Astrocyte of the hippocampus (primary cell): ENCODE data around the gene MLC1.

Experiments
- DNase-seq: peaks from one replicate; pipeline ENCODE4 v3.0.0; 2011; ENCODE audit warnings: low read depth, low spot score

Gene MLC1

DNA sequence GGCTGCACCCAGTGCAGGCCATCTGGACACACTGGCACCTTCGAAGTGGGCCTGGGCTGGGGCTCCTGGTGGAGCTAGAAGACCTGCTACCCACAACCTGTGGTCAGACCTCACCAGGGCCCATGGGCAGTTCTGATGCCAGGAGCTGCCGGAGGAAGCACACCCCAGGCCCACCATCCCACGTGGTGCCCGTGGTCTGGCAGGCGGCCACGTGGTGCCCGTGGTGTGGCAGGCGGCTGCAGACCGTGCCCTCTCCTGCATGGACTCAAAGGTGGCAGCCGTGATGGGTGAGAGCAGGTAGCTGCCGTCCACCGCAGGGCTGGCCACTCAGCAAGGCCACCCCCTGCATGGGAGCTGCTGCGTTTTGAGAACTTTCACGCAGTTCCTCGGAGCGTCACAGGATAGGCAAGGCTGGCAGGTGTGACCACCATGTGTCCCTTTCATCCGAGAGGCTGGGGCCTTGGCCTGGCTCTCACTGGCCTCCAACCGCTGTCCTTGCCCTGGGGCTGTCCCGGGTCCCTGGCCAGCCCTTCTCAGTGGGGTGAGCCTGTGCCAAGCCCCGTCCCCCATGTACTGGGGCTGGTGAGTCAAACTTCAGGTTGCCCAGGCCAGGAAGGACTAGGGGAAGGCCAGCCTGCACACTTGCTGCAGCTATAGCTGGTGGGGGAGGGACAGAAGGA lies 68.8 kb downstream of the MLC1 start:
- no peak for DNase-seq

- no peak for DNase-seq
These were observed 69.5 kb downstream of the MLC1 start for GRCh38 chr22:50015451-50016307.

- no peak for DNase-seq
These were observed 70.4 kb downstream of the MLC1 start for GRCh38 chr22:50014655-50015401.

DNA sequence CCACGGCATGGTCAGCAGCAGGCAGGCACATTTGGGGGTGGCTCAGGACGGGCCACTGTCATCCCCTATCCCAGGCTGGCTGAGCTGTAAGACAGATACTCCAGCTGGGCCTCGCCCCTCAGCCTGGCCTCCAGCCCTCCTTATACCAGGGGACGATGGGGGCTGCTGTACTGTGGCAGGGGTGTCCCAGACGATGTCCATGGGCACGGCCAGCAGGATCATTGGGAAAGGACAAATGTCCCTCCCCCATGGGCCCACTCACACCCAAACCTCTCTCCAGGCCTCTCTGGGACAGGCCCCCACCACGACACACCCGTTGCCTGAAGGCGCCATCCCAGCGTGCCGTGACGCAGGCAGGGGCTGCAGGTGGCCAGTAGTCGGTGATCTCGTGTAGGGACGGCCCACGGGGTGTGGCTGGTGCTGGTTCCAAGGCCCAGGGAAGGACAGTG lies 71.1 kb downstream of the MLC1 start:
- no peak for DNase-seq

DNA sequence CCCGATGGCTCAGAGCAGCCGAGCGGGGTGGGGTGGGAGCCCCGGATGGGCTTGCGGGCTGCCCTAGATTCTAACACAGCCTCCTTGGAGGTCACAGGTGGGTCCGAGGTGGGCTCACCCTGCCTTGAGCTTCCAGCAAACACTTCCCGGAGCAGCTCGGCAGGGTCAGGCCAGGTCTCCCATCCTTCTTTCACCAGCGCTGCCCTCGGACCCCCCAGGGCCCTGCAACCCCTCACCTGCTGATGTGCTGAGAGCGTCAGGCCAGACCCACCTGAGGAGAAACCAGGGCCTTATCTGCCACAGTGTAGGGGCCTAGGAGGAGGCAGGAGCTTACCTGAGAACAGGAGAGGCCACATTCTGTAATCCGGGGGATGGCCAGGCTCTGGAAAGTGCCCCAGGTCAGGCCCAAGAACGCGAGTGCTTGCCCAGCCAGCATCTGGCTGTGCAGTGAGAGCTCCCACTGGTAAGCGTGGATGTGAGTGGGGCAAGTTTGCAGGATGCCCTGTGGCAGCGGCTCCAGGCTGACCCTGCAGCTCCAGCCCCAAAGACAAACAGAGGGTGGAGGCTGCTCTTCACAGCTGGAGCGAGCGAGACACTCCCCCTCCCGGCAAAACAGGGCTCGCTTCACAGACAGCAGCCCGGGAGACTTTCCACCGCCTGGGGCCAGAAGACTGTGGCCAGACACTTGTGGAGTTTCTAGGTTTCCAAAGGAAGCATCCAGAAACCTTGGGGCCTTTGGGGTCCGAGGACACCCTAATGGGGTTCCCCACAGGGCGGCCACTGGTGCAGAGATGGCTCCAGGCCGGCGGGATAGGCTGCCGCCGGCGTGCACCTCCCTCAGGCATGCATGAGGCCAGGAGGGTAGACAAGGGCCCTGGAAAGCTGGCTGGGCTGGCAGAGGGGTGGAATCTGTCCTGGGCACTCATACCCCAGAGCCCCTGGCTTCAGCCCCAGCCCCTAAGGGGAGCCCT lies 72.7 kb downstream of the MLC1 start, which contains the start of gene IL17REL:
Gene IL17REL, minus strand, starts transcription at position 555 of the 971 bp plus-strand sequence. Its CDS starts 119 bp downstream, at position 436.
- DNase-seq, result peak; percentile 29

GRCh38 chr22:50011447-50012210 lies 73.6 kb downstream of the MLC1 start:
- no peak for DNase-seq

DNA sequence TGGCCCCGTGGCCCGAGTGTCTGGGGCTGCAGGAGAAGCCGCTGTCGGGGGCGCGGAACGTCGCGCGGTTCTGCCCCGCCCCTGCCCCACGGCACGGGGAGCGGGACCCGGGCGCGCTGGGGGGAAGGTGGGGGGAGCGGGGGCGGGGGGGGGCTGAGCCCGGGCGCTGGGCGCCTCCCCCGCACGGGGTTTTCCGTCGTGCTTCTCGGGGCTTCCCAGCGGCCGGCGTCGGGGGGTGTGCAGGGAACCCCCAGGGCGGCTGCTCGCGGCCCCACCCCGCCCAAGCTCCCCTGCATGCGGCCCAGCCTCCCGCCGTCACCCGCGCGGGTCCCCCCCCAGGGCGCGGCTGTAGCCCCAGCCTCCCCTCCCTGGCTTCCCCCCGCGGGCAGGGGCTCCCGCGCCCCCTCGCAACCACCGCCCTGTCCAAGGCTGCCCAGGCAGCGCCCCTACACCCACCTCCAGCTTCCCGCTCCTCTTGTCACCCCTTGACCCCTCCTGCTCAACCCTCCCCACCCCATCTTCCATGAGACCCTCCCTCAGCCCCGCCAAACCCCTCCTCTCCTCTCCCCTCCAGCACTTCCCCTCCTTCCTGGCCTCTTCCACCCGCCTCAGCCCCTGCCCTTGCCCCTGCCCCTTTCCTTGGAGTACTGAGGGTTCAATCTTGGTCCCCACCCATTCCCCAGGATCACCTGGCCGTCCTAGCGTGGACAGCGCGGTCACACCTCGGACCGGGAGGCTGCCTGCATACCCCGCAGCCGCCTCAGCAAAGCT lies 74.4 kb downstream of the MLC1 start:
- no peak for DNase-seq

- no peak for DNase-seq
These were observed 75.2 kb downstream of the MLC1 start for GRCh38 chr22:50009765-50010675.
